RWPE1 (cell line): ENCODE data around the gene CEP78.

Experiments
- CTCF ChIA-PET: fragments of 350-600 bp; sonication (Branson Sonifier 250); formaldehyde crosslinking; extraction: SDS; loops from one replicate; lab custom pipeline; 2021; lab: Yijun Ruan, JAX
- POLR2A ChIA-PET: fragments of 400-600 bp; formaldehyde crosslinking; extraction: SDS; loops from one replicate; lab custom pipeline; 2020; ENCODE audit warnings: antibody characterized with exemption; ENCODE audit not compliant: low non-redundant PET; lab: Yijun Ruan, JAX
- DNase-seq: peaks from one replicate; pipeline ENCODE4 v3.0.0; 2012; ENCODE audit warnings: low spot score
- H3K27ac ChIP-seq: fragments of 450-650 bp; 2 replicates; pipeline ENCODE4 v1.5.1; 2017
- CTCF ChIP-seq: fragments of 450-650 bp; conservative IDR thresholded peaks from 2 replicates; pipeline ENCODE4 v1.5.1; 2017; ENCODE audit warnings: low read depth, mild to moderate bottlenecking

The CEP78 gene

GRCh38 chr9:78294290-78295176 is 58.7 kb downstream of the CEP78 start:
- H3K27ac ChIP-seq, result peak overlapping the region; percentile 47
- ChIA-PET POLR2A (no interaction called here), CTCF (no interaction called here)
- TF ChIP-seq CTCF, result no peak
- no peak for DNase-seq

- no peak for TF ChIP-seq CTCF
- DNase-seq, result no peak
- POLR2A ChIA-PET, result no interaction called here
- CTCF ChIA-PET, result no interaction called here
- H3K27ac ChIP-seq, result peak overlapping the region; percentile 47
These were observed 59.3 kb downstream of the CEP78 start for GRCh38 chr9:78295177-78295575.

- ChIA-PET POLR2A (interaction anchor here (1.3 kb wide), 1 partner anchor 12 kb away, joined by 3 read pairs; no protein-coding TSS in a partner anchor), CTCF (no interaction called here)
- peak overlapping the region; percentile 98 for H3K27ac ChIP-seq
These were observed 59.9 kb downstream of the CEP78 start for GRCh38 chr9:78295731-78296130.

GRCh38 chr9:78296201-78296892 is 60.5 kb downstream of the CEP78 start:
- POLR2A ChIA-PET, result interaction anchor here (0.6 to 1.7 kb wide), 6 partner anchors 9 to 1889 kb away, joined by 3 to 7 read pairs (median 3); no protein-coding TSS in a partner anchor
- no peak for TF ChIP-seq CTCF
- H3K27ac ChIP-seq, result peak overlapping the region; percentile 98
- DNase-seq, result peak; percentile 60
- CTCF ChIA-PET, result interaction anchor here (0.6 to 2.0 kb wide), 3 partner anchors 18 to 212 kb away, joined by 3 to 6 read pairs (median 3); no protein-coding TSS in a partner anchor

More at GRCh38 chr9:78295731-78296130, 59.9 kb downstream of the CEP78 start:
- no peak for TF ChIP-seq CTCF
- no peak for DNase-seq

- peak within 1 kb of the TSS; percentile 98 for H3K27ac ChIP-seq
- TF ChIP-seq CTCF, result no peak
- peak; percentile 100 for DNase-seq
- POLR2A ChIA-PET, result interaction anchor here (0.6 to 1.7 kb wide), 9 partner anchors 8 to 1890 kb away, joined by 3 to 14 read pairs (median 3); no protein-coding TSS in a partner anchor
- CTCF ChIA-PET, result interaction anchor here (0.5 to 2.0 kb wide), 7 partner anchors 19 to 494 kb away, joined by 3 to 10 read pairs (median 4); no protein-coding TSS in a partner anchor
These were observed 61.2 kb downstream of the CEP78 start, which contains the start of gene PSAT1 for GRCh38 chr9:78296893-78297671. PSAT1 (plus strand) TSS chr9:78297125; CDS start chr9:78297211, 86 bp downstream.

GRCh38 chr9:78297672-78297961 is 61.7 kb downstream of the CEP78 start:
- peak overlapping the region; percentile 98 for H3K27ac ChIP-seq
- no peak for TF ChIP-seq CTCF
- no peak for DNase-seq
- ChIA-PET POLR2A (interaction anchor here (0.6 to 1.7 kb wide), 3 partner anchors 22 to 61 kb away, joined by 3 to 14 read pairs (median 7); no protein-coding TSS in a partner anchor), CTCF (interaction anchor here (0.6 to 2.0 kb wide), 5 partner anchors 26 to 74 kb away, joined by 3 to 6 read pairs (median 4); no protein-coding TSS in a partner anchor)
